CD14-positive monocyte (primary cell): Measurements from ENCODE around the gene GPA33. TPM values are rescaled to one million over a fixed set of nuclear protein-coding genes. Genes with fewer than 3 reads are reported as not detected.
A peak's percentile ranks its signal among the peaks of the same experiment; 100 is the strongest.

ENCODE experiments used
- DNase-seq, 3 donors: peaks; one replicate each; pipeline ENCODE4 v3.0.0-alpha.2; 2011 to 2022
- H2AFZ ChIP-seq: 2 replicates; pipeline ENCODE4 v1.6.0; 2012; ENCODE audit warnings: mild to moderate bottlenecking, low read depth, low read length, inconsistent platforms; ENCODE audit not compliant: insufficient read depth, poor library complexity, severe bottlenecking
- H3K27ac ChIP-seq, 2 donors: 1 replicate in 1 of 2; 2 replicates in 1 of 2; pipeline ENCODE4 v1.5.1; 2012 to 2013; ENCODE audit warnings: low read length in 2 of 2, control low read depth in 1 of 2, inconsistent platforms in 1 of 2, low read depth in 1 of 2, mild to moderate bottlenecking in 1 of 2
- H3K27me3 ChIP-seq, 2 donors: one replicate each; pipeline versions ENCODE4 v1.6.0 to v1.6.1; 2011 to 2013; ENCODE audit warnings: low read length in 2 of 2; ENCODE audit not compliant: control insufficient read depth in 2 of 2, insufficient read depth in 2 of 2
- H3K36me3 ChIP-seq, 2 donors: replicated peaks in 1 of 2; 1 replicate in 1 of 2; 2 replicates in 1 of 2; pipeline versions ENCODE4 v1.5.1 to v1.6.1; 2012 to 2013; ENCODE audit warnings: low read length in 2 of 2, control low read depth in 1 of 2, inconsistent platforms in 1 of 2, mild to moderate bottlenecking in 1 of 2; ENCODE audit not compliant: insufficient read depth in 2 of 2, control insufficient read depth in 1 of 2
- H3K4me1 ChIP-seq, 2 donors: 1 replicate in 1 of 2; 2 replicates in 1 of 2; pipeline versions ENCODE4 v1.5.1 to v1.6.1; 2012 to 2013; ENCODE audit warnings: low read length in 2 of 2, control low read depth in 1 of 2, inconsistent platforms in 1 of 2, mild to moderate bottlenecking in 1 of 2, moderate library complexity in 1 of 2; ENCODE audit not compliant: insufficient read depth in 2 of 2, control insufficient read depth in 1 of 2
- H3K4me2 ChIP-seq: replicated peaks from 2 replicates; pipeline ENCODE3; 2012; ENCODE audit warnings: low read length, moderate library complexity, mild to moderate bottlenecking; ENCODE audit not compliant: poor library complexity, severe bottlenecking; ENCODE audit errors: extremely low read depth
- H3K4me3 ChIP-seq, 3 experiments: fragments of 200-600 bp in 1 of 3; sonication (generic) in 1 of 3; replicated peaks in 1 of 3; 1 replicate in 2 of 3; 2 replicates in 1 of 3; pipeline ENCODE4 v1.5.1; 2011 to 2013; ENCODE audit warnings: low read length in 3 of 3, mild to moderate bottlenecking in 3 of 3, control low read depth in 2 of 3, low read depth in 2 of 3, inconsistent platforms in 1 of 3, moderate library complexity in 1 of 3
- H3K79me2 ChIP-seq: 2 replicates; pipeline ENCODE4 v1.6.0; 2012; ENCODE audit warnings: mild to moderate bottlenecking, control low read depth, inconsistent platforms, low read length, moderate library complexity; ENCODE audit not compliant: insufficient read depth
- H3K9ac ChIP-seq: 2 replicates; pipeline ENCODE4 v1.6.0; 2017; ENCODE audit warnings: low read length, mild to moderate bottlenecking; ENCODE audit not compliant: insufficient read depth, poor library complexity, severe bottlenecking
- H3K9me3 ChIP-seq, 2 donors: replicated peaks in 1 of 2; 1 replicate in 1 of 2; 2 replicates in 1 of 2; pipeline versions ENCODE4 v1.5.1 to v1.6.1; 2012 to 2013; ENCODE audit warnings: low read length in 2 of 2, control low read depth in 1 of 2; ENCODE audit not compliant: control insufficient read depth in 1 of 2, insufficient read depth in 1 of 2
- H4K20me1 ChIP-seq: 2 replicates; pipeline ENCODE4 v1.6.0; 2012; ENCODE audit warnings: mild to moderate bottlenecking, low read length, control low read depth, moderate library complexity; ENCODE audit not compliant: insufficient read depth
- H3K27ac Mint-ChIP-seq, 7 donors: one replicate each; pipeline ENCODE4 v1.8.0; 2020; ENCODE audit warnings: mild to moderate bottlenecking in 7 of 7, mixed read lengths in 7 of 7, moderate library complexity in 6 of 7, inconsistent platforms in 2 of 7
- H3K27me3 Mint-ChIP-seq, 3 donors: one replicate each; pipeline ENCODE4 v1.8.0; 2021 to 2022; ENCODE audit warnings: low read depth in 3 of 3, mild to moderate bottlenecking in 3 of 3, mixed read lengths in 3 of 3, moderate library complexity in 3 of 3, inconsistent platforms in 1 of 3
- H3K36me3 Mint-ChIP-seq, 2 donors: one replicate each; pipeline ENCODE4 v1.8.0; 2020; ENCODE audit warnings: mixed read lengths in 2 of 2, inconsistent platforms in 1 of 2, mild to moderate bottlenecking in 1 of 2
- H3K4me1 Mint-ChIP-seq: one replicate; pipeline ENCODE4 v1.8.0; 2020; ENCODE audit warnings: mild to moderate bottlenecking, mixed read lengths
- H3K4me3 Mint-ChIP-seq, 2 donors: one replicate each; pipeline ENCODE4 v1.8.0; 2020; ENCODE audit warnings: mild to moderate bottlenecking in 2 of 2, mixed read lengths in 2 of 2, moderate library complexity in 1 of 2
- H3K9me3 Mint-ChIP-seq, 7 donors: one replicate each; pipeline ENCODE4 v1.8.0; 2020 to 2022; ENCODE audit warnings: mixed read lengths in 7 of 7, mild to moderate bottlenecking in 6 of 7, moderate library complexity in 6 of 7, inconsistent platforms in 2 of 7
- WGBS: methylation state at CpG from one replicate; pipeline ENCODE4 v1.1.5; 2013; ENCODE audit warnings: missing lambda C conversion rate; ENCODE audit not compliant: insufficient coverage; 5-methylcytosine and 5-hydroxymethylcytosine counted together
- intact Hi-C, 2 donors: fragments of 100-400 bp; cut with micrococcal nuclease; formaldehyde crosslinking; loops; one replicate each; pipeline versions ENCODE4 v1.15.0 to v1.15.1; 2023
- polyA plus RNA-seq, 3 donors: library from polyadenylated mRNA; depleted of rRNA in 1 of 3; unstranded in 2 of 3; stranded (reverse) in 1 of 3; fragments of 300-500 nt in 2 of 3; fragments of >200 nt in 1 of 3; fragmentation: Illumina TruSeq in 2 of 3; gene quantifications; 1 replicate in 2 of 3; 2 replicates in 1 of 3; pipeline ENCODE4 v1.2.3, GENCODE V29; 2012 to 2021
- TF ChIP-seq, protein P1 (sequence below): fragments of 200-600 bp; IDR thresholded peaks from one replicate; pipeline ENCODE4 v1.8.0; 2022; ENCODE audit warnings: antibody characterized with exemption, mild to moderate bottlenecking

Gene GPA33
- polyA plus RNA-seq, 3 donors, result 0.84 to 1.8 (median 1.8) TPM

DNA sequence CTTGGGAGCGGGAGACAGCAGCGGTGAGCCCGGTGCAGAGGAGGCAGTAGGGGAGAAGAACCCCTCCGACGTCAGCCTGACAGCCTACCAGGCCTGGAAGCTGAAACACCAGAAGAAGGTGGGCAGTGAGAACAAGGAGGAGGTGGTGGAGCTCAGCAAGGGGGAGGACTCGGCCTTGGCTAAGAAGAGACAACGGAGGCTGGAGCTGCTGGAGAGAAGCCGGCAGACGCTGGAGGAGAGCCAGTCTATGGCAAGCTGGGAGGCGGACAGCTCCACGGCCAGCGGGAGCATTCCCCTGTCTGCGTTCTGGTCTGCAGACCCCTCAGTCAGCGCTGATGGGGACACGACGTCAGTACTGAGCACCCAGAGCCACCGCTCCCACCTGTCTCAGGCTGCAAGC lies 36.6 kb upstream of the GPA33 start:
- H3K27me3 Mint-ChIP-seq, result peaks cover under 1 to 2% (median 2%) of the 10 kb centered on the region in 3 donors

DNA sequence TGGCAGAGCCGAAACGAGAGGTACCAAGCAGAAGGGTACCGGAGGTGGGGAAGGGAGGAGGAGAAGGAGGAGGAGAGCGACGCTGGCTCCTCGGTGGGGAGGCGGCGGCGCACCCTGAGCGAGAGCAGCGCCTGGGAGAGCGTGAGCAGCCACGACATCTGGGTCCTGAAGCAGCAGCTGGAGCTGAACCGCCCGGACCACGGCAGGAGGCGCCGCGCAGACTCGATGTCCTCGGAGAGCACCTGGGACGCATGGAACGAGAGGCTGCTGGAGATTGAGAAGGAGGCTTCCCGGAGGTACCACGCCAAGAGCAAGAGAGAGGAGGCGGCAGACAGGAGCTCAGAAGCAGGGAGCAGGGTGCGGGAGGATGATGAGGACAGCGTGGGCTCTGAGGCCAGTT lies 36.1 kb upstream of the GPA33 start:
- H3K27ac Mint-ChIP-seq, result peak overlapping the region in 1 of 7 donors; percentile 30
- H3K9me3 Mint-ChIP-seq, result peaks cover 0 to 2% (median 0%) of the 10 kb centered on the region in 7 donors
- TF ChIP-seq, protein P1, sequence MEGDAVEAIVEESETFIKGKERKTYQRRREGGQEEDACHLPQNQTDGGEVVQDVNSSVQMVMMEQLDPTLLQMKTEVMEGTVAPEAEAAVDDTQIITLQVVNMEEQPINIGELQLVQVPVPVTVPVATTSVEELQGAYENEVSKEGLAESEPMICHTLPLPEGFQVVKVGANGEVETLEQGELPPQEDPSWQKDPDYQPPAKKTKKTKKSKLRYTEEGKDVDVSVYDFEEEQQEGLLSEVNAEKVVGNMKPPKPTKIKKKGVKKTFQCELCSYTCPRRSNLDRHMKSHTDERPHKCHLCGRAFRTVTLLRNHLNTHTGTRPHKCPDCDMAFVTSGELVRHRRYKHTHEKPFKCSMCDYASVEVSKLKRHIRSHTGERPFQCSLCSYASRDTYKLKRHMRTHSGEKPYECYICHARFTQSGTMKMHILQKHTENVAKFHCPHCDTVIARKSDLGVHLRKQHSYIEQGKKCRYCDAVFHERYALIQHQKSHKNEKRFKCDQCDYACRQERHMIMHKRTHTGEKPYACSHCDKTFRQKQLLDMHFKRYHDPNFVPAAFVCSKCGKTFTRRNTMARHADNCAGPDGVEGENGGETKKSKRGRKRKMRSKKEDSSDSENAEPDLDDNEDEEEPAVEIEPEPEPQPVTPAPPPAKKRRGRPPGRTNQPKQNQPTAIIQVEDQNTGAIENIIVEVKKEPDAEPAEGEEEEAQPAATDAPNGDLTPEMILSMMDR, result no peak
- intact Hi-C loops, result no loop called here
- H3K4me1 Mint-ChIP-seq, result peaks cover 6% of the 10 kb centered on the region
- Histone ChIP-seq H3K79me2 (no peaks in the 10 kb centered on the region), H4K20me1 (no peaks in the 10 kb centered on the region), H3K9ac (no peak overlapping the region), H3K4me3 (no peak overlapping the region), H3K27me3 (no peaks in the 10 kb centered on the region), H3K36me3 (no peaks in the 10 kb centered on the region), H3K4me2 (no peak overlapping the region), H2AFZ (no peak overlapping the region), H3K9me3 (no peaks in the 10 kb centered on the region), H3K27ac (no peak overlapping the region), H3K4me1 (peaks cover 4 to 5% of the 10 kb centered on the region in 2 donors)
- 94% methylated on average over 28 of the region's 28 CpGs for WGBS
- H3K27me3 Mint-ChIP-seq, result peaks cover 2 to 4% (median 3%) of the 10 kb centered on the region in 3 donors
- DNase-seq, result no peak
- no peak overlapping the region for H3K4me3 Mint-ChIP-seq
- H3K36me3 Mint-ChIP-seq, result no peaks in the 10 kb centered on the region

More for the DNA sequence above, 36.6 kb upstream of the GPA33 start:
- TF ChIP-seq, protein P1, result no peak
- H3K4me2 ChIP-seq, result no peak overlapping the region
- no peak overlapping the region for H3K4me3 ChIP-seq
- no peaks in the 10 kb centered on the region for H3K27me3 ChIP-seq
- no peaks in the 10 kb centered on the region for H3K36me3 ChIP-seq
- H3K4me1 ChIP-seq, result peaks cover 0 to under 1% of the 10 kb centered on the region in 2 donors
- no peaks in the 10 kb centered on the region for H3K9me3 ChIP-seq
- H2AFZ ChIP-seq, result no peak overlapping the region
- no peaks in the 10 kb centered on the region for H4K20me1 ChIP-seq
- peak overlapping the region in 1 of 7 donors; percentile 30 for H3K27ac Mint-ChIP-seq
- DNase-seq, result no peak
- H3K36me3 Mint-ChIP-seq, result no peaks in the 10 kb centered on the region
- H3K9ac ChIP-seq, result no peak overlapping the region
- intact Hi-C loops, result no loop called here
- 96% methylated on average over 17 of the region's 17 CpGs for WGBS
- no peak overlapping the region for H3K27ac ChIP-seq
- H3K4me3 Mint-ChIP-seq, result no peak overlapping the region
- H3K79me2 ChIP-seq, result no peaks in the 10 kb centered on the region
- peaks cover 0 to 2% (median 0%) of the 10 kb centered on the region in 7 donors for H3K9me3 Mint-ChIP-seq
- H3K4me1 Mint-ChIP-seq, result peaks cover under 1% of the 10 kb centered on the region
